Liver (tissue), 3 donors: ENCODE measurements around the gene TMBIM6.

ENCODE experiments used
- CTCF ChIP-seq: fragments of 150-350 bp; IDR thresholded peaks from 2 replicates; pipeline ENCODE4 v1.5.1; 2017; ENCODE audit warnings: improper control_type of control experiment, low read depth, low read length; ENCODE audit not compliant: missing input control
- EGR1 ChIP-seq, 2 donors: IDR thresholded peaks; 2 replicates each; pipeline ENCODE4 v1.6.1; 2016 to 2018; ENCODE audit warnings: antibody characterized with exemption in 2 of 2, low read depth in 2 of 2
- FOXA1 ChIP-seq: IDR thresholded peaks from 2 replicates; pipeline ENCODE4 v1.6.1; 2016; ENCODE audit warnings: antibody characterized with exemption
- REST ChIP-seq: IDR thresholded peaks from 2 replicates; pipeline ENCODE4 v1.6.1; 2016; ENCODE audit warnings: antibody characterized with exemption, mild to moderate bottlenecking
- RXRA ChIP-seq, 2 donors: IDR thresholded peaks; 2 replicates each; pipeline ENCODE4 v1.6.1; 2017 to 2018; ENCODE audit warnings: antibody characterized with exemption in 2 of 2, mild to moderate bottlenecking in 1 of 2
- YY1 ChIP-seq: IDR thresholded peaks from 2 replicates; pipeline ENCODE4 v1.6.1; 2016; ENCODE audit warnings: antibody characterized with exemption, mild to moderate bottlenecking
- TF ChIP-seq, protein P1 (sequence below): IDR thresholded peaks from 2 replicates; pipeline ENCODE4 v1.6.1; 2016; ENCODE audit warnings: antibody characterized with exemption
- donor health status: healthy.
- donor health status: healthy.

DNA sequence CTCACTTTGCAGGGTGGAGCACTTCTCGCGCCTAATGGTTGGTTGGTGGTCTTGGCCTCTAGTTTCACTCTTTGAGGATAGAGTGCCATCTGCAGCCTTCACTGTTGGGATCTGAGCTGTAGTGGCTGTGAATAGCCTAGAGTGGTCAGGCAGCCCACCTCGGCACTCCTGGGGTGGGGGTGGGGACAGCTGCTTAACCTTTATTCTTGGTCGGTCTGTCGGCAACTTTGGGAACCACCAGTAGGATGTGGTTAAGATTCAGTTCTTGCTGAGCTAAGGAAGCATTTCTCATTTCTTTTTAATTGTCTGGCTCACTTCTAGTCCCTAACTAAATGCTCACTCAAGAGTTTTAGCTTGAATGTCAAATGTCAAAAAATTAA is 21.1 kb downstream of the TMBIM6 start:
- TF ChIP-seq FOXA1 (no peak), EGR1 (IDR thresholded peaks at IDR 0.05; ENCODE audit: low read depth in 2 of 2) (no peak), CTCF (no peak), YY1 (no peak), REST (no peak), RXRA (IDR thresholded peaks at IDR 0.05) (no peak)
- TF ChIP-seq, protein P1, sequence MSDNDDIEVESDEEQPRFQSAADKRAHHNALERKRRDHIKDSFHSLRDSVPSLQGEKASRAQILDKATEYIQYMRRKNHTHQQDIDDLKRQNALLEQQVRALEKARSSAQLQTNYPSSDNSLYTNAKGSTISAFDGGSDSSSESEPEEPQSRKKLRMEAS: no peak
